ENCODE data around the gene KCNK10.

KCNK10 gene

DNA sequence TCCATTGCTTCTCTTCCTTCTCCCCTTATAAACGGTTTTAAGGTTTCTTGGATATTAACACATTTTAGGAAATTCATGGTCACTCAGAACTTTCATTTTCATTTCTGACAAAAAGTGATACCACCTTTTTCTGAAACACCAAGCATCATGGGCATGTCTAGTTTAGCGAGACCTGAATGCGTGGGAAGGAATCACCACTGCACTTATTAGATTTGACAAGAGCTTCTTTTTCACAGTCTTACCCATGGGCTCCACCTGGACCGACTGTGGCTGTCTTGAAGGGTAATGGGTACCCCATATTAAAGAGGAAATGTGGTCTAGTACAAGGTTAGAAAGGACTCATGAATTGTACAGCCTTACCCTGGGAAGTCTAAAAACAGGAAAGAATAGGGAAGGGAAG is 95.4 kb downstream of the KCNK10 start:
- H3F3A ChIP-seq (ENCODE audit: control insufficient read depth, insufficient read depth), result no peaks in the 10 kb centered on the region
- H3K4me1 ChIP-seq (ENCODE audit: control insufficient read depth, low read length), result no peaks in the 10 kb centered on the region
- no peaks in the 10 kb centered on the region for H4K20me1 ChIP-seq (ENCODE audit: control insufficient read depth, insufficient read depth, low read depth, low read length)
- H3K9me3 ChIP-seq (ENCODE audit: control insufficient read depth, insufficient read depth, low read length), result no peaks in the 10 kb centered on the region
- peaks cover 8% of the 10 kb centered on the region; the same call in 1 of the 2 replicates for H3K27me3 ChIP-seq (ENCODE audit: control insufficient read depth, low read length)
- H3K27ac ChIP-seq (ENCODE audit: low read depth, low read length), result no peak overlapping the region
- no peak overlapping the region for H3K4me3 ChIP-seq (ENCODE audit: low read length)
- no peak for TF ChIP-seq EZH2phosphoT487 (IDR thresholded peaks at IDR 0.05; ENCODE audit: borderline replicate concordance, low read length)
- TF ChIP-seq, protein P1, sequence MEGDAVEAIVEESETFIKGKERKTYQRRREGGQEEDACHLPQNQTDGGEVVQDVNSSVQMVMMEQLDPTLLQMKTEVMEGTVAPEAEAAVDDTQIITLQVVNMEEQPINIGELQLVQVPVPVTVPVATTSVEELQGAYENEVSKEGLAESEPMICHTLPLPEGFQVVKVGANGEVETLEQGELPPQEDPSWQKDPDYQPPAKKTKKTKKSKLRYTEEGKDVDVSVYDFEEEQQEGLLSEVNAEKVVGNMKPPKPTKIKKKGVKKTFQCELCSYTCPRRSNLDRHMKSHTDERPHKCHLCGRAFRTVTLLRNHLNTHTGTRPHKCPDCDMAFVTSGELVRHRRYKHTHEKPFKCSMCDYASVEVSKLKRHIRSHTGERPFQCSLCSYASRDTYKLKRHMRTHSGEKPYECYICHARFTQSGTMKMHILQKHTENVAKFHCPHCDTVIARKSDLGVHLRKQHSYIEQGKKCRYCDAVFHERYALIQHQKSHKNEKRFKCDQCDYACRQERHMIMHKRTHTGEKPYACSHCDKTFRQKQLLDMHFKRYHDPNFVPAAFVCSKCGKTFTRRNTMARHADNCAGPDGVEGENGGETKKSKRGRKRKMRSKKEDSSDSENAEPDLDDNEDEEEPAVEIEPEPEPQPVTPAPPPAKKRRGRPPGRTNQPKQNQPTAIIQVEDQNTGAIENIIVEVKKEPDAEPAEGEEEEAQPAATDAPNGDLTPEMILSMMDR (IDR thresholded peaks at IDR 0.05; ENCODE audit: low read depth, low read length, poor library complexity, severe bottlenecking), result no peak
- no peaks in the 10 kb centered on the region for H3K79me2 ChIP-seq (ENCODE audit: control insufficient read depth, low read length)
- no peaks in the 10 kb centered on the region for H3K36me3 ChIP-seq (ENCODE audit: control insufficient read depth, low read length)
- no peaks in the 10 kb centered on the region for H3K9me2 ChIP-seq (replicated peaks; ENCODE audit: control insufficient read depth, low read length)
- no peak overlapping the region for H3K4me2 ChIP-seq (ENCODE audit: low read length)

DNA sequence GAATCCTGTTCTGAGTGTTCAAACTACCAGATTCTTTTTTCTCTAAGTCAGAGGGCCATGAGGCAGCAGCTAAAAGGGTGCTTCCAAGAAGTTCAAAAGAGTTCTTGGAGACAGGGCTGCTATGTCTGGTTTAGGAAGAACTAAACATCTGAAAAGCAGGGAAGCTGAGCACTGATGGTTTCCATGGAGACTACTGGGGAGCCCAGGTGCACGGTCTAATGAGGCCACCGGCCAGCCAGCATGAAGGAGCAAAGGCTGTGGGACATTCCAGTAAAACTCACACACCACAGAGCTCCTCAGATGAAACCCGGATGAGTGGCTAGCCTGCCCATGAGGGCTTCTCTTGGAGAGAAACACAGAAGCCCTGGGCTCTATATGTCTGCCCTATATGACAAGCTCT is 97.3 kb downstream of the KCNK10 start:
- no peak overlapping the region for H3K4me3 ChIP-seq (ENCODE audit: low read length)
- H3K4me1 ChIP-seq (ENCODE audit: control insufficient read depth, low read length), result no peaks in the 10 kb centered on the region
- H3K27ac ChIP-seq (ENCODE audit: low read depth, low read length), result no peak overlapping the region
- H3F3A ChIP-seq (ENCODE audit: control insufficient read depth, insufficient read depth), result no peaks in the 10 kb centered on the region
- H3K9me2 ChIP-seq (replicated peaks; ENCODE audit: control insufficient read depth, low read length), result no peaks in the 10 kb centered on the region
- H3K4me2 ChIP-seq (ENCODE audit: low read length), result no peak overlapping the region
- no peaks in the 10 kb centered on the region for H3K79me2 ChIP-seq (ENCODE audit: control insufficient read depth, low read length)
- H3K27me3 ChIP-seq (ENCODE audit: control insufficient read depth, low read length), result peaks cover 8% of the 10 kb centered on the region; the same call in 1 of the 2 replicates
- H3K9me3 ChIP-seq (ENCODE audit: control insufficient read depth, insufficient read depth, low read length), result no peaks in the 10 kb centered on the region
- TF ChIP-seq, protein P1 (IDR thresholded peaks at IDR 0.05; ENCODE audit: low read depth, low read length, poor library complexity, severe bottlenecking), result no peak
- TF ChIP-seq EZH2phosphoT487 (IDR thresholded peaks at IDR 0.05; ENCODE audit: borderline replicate concordance, low read length), result no peak
- H4K20me1 ChIP-seq (ENCODE audit: control insufficient read depth, insufficient read depth, low read depth, low read length), result no peaks in the 10 kb centered on the region
- H3K36me3 ChIP-seq (ENCODE audit: control insufficient read depth, low read length), result no peaks in the 10 kb centered on the region

DNA sequence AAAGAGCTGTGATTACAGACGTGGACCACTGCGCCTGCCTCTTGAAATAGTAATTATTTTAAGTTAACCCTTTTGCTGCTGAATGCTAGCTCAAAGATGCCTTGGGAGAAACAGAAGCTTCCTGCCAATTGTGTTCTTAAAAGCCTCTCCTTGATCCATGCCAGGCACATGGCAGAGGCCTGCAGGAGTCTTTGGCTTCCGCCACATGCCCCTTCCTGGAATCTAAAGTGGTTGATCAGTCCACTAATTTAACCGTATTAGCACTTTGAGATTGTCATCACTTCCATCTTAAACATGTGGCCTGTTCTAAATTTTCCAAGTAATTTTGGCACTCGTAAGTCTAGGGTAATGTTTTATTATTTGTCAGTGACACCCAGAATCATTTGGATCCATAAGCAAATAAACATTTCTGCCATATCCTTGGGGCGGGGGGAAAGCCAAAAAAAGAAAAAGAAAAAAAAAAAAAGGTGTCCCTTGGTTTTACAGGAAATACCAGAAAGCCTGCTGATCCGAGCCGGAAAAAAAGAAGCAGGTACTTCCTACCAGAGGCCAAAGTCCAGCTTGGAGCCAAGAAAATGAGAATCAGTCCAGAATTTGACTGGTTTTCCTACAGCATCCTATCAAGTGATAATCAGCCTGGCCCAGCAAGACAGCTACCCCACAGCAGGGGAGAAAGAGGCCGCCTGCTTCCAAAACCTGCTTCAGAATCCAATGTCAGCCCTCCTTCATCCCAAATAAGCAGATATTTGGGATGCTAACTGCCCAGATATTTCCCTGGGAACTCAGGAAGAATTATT is 104.8 kb downstream of the KCNK10 start:
- Histone ChIP-seq H3K36me3 (ENCODE audit: control insufficient read depth, low read length) (no peaks in the 10 kb centered on the region), H3K79me2 (ENCODE audit: control insufficient read depth, low read length) (no peaks in the 10 kb centered on the region), H3K4me2 (ENCODE audit: low read length) (no peak overlapping the region), H3K4me1 (ENCODE audit: control insufficient read depth, low read length) (no peaks in the 10 kb centered on the region), H4K20me1 (ENCODE audit: control insufficient read depth, insufficient read depth, low read depth, low read length) (no peaks in the 10 kb centered on the region), H3K9me3 (ENCODE audit: control insufficient read depth, insufficient read depth, low read length) (no peaks in the 10 kb centered on the region), H3K27me3 (ENCODE audit: control insufficient read depth, low read length) (no peaks in the 10 kb centered on the region), H3K4me3 (ENCODE audit: low read length) (no peak overlapping the region), H3K27ac (ENCODE audit: low read depth, low read length) (no peak overlapping the region), H3F3A (ENCODE audit: control insufficient read depth, insufficient read depth) (no peaks in the 10 kb centered on the region), H3K9me2 (replicated peaks; ENCODE audit: control insufficient read depth, low read length) (no peaks in the 10 kb centered on the region)
- no peak for TF ChIP-seq EZH2phosphoT487 (IDR thresholded peaks at IDR 0.05; ENCODE audit: borderline replicate concordance, low read length)
- TF ChIP-seq, protein P1 (IDR thresholded peaks at IDR 0.05; ENCODE audit: low read depth, low read length, poor library complexity, severe bottlenecking), result no peak
